Measurements from ENCODE around the gene LRRC4B.
"Not testable (repeated sequence)": the region's sequence is repeated elsewhere in the genome, so short reads cannot be mapped to it uniquely, and the experiment has no call there.

DNA sequence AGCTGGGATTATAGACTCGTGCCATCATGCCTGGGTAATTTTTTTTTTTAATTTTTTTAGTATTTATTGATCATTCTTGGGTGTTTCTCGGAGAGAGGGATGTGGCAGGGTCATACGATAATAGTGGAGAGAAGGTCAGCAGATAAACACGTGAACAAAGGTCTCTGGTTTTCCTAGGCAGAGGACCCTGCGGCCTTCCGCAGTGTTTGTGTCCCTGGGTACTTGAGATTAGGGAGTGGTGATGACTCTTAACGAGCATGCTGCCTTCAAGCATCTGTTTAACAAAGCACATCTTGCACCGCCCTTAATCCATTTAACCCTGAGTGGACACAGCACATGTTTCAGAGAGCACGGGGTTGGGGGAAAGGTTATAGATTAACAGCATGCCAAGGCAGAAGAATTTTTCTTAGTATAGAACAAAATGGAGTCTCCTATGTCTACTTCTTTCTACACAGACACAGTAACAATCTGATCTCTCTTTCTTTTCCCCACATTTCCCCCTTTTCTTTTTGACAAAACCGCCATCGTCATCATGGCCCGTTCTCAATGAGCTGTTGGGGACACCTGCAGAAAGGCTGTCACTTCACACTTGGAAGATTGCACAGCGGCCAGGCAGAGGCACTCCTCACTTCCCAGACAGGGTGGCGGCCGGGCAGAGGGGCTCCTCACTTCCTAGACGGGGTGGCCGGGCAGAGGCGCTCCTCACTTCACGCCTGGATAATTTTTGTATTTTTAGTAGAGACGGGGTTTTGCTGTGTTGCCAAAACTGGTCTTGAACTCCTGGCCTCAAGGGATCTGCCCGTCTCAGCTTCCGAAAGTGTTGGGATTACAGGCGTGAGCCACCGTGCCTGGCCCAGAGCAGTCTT, 13.8 kb upstream of the LRRC4B start:
- TF ChIP-seq CTCF (conservative IDR thresholded peaks at IDR 0.05); ZFX (IDR thresholded peaks at IDR 0.05): not testable (repeated sequence)

All from C4-2B (cell line).